ENCODE measurements around the gene ADIRF.
"Not testable (repeated sequence)": the region's sequence is repeated elsewhere in the genome, so short reads cannot be mapped to it uniquely, and the experiment has no call there.

- not testable (repeated sequence) for TF ChIP-seq EP300 (IDR thresholded peaks at IDR 0.05; ENCODE audit: low read length); CTCF (IDR thresholded peaks at IDR 0.05 in 2 of 3, conservative IDR thresholded peaks at IDR 0.05 in 1 of 3; ENCODE audit: insufficient read depth in 2 of 3, low read depth in 1 of 3, low read length in 3 of 3); BCOR (IDR thresholded peaks at IDR 0.05); TAF1 (IDR thresholded peaks at IDR 0.05; ENCODE audit: control insufficient read depth, extremely low read depth, insufficient read depth, low read length, severe bottlenecking); SETDB1 (IDR thresholded peaks at IDR 0.05; ENCODE audit: low read length); RBBP5 (IDR thresholded peaks at IDR 0.05; ENCODE audit: borderline replicate concordance, insufficient read depth, low read length, poor library complexity, severe bottlenecking); ZZZ3 (IDR thresholded peaks at IDR 0.05); JUN (IDR thresholded peaks at IDR 0.05; ENCODE audit: borderline replicate concordance, low read depth, low read length); JUN (CRISPR knock-in tag; IDR thresholded peaks at IDR 0.05; ENCODE audit: borderline replicate concordance); ZBTB11 (CRISPR knock-in tag; IDR thresholded peaks at IDR 0.05); LCOR (CRISPR knock-in tag; IDR thresholded peaks at IDR 0.05); HBP1 (CRISPR knock-in tag; IDR thresholded peaks at IDR 0.05); POLR2A (conservative IDR thresholded peaks at IDR 0.05); HNRNPL (IDR thresholded peaks at IDR 0.05; ENCODE audit: low read depth, low read length)
Observed at GRCh38 chr10:86947806-86948205, 20.5 kb upstream of the ADIRF start.

Measured in K562 (cell line).